Left lung (tissue), 10 donors: ENCODE measurements around the gene ZC3H7B. TPM values are rescaled to one million over a fixed set of nuclear protein-coding genes. Genes with fewer than 3 reads are reported as not detected.
A peak's percentile ranks its signal among the peaks of the same experiment; 100 is the strongest.
"Not testable (repeated sequence)": the region's sequence is repeated elsewhere in the genome, so short reads cannot be mapped to it uniquely, and the experiment has no call there.

ENCODE experiments used
- ATAC-seq: fragments of 200-7000 bp; cut with Tn5 transposase; one replicate; pipeline ENCODE4 v1.9.1; 2020; ENCODE audit warnings: moderate library complexity
- DNase-seq, 4 donors: peaks; one replicate each; pipeline ENCODE4 v3.0.0-alpha.2; 2013 to 2020
- H3K27ac ChIP-seq, 2 donors: fragments of 200-600 bp; sonication (generic) in 1 of 2; one replicate each; pipeline versions ENCODE4 v1.5.0 to v1.8.0; 2020 to 2021
- H3K27me3 ChIP-seq, 2 donors: fragments of 200-600 bp; sonication (generic) in 1 of 2; one replicate each; pipeline versions ENCODE4 v1.5.0 to v1.8.0; 2020 to 2021
- H3K36me3 ChIP-seq, 2 donors: fragments of 200-600 bp; sonication (generic) in 1 of 2; one replicate each; pipeline versions ENCODE4 v1.5.0 to v1.8.0; 2020 to 2021
- H3K4me1 ChIP-seq, 2 donors: fragments of 200-600 bp; one replicate each; pipeline ENCODE4 v1.8.0; 2021
- H3K4me3 ChIP-seq, 2 donors: fragments of 200-600 bp; sonication (generic) in 1 of 2; one replicate each; pipeline versions ENCODE4 v1.5.0 to v1.8.0; 2020 to 2021; ENCODE audit warnings: mild to moderate bottlenecking in 1 of 2
- H3K9me3 ChIP-seq, 2 donors: fragments of 200-600 bp; sonication (generic) in 1 of 2; one replicate each; pipeline versions ENCODE4 v1.5.0 to v1.8.0; 2020 to 2021
- intact Hi-C, 2 donors: fragments of 100-400 bp; cut with DNase I; formaldehyde crosslinking; loops; one replicate each; pipeline versions ENCODE4 v1.11.2 to v1.14.2; 2022
- polyA plus RNA-seq, 6 donors: library from polyadenylated mRNA; unstranded; fragments of 120-200 nt; gene quantifications; one replicate each; pipeline ENCODE4 v1.2.1, GENCODE V29; 2013; ENCODE audit not compliant: insufficient read length in 6 of 6
- total RNA-seq, 2 donors: library from RNA; stranded (reverse); fragmentation: NEBNext Ultra II Directional; extraction: Animal tissue kit (Norgen Biotek cat#: 25700); gene quantifications; one replicate each; pipeline ENCODE4 v1.2.1, GENCODE V29; 2021
- TF ChIP-seq, protein P1 (sequence below), 2 donors: fragments of 200-600 bp; sonication (generic) in 1 of 2; IDR thresholded peaks; one replicate each; pipeline versions ENCODE4 v1.5.0 to v1.8.0; 2021; ENCODE audit warnings: antibody characterized with exemption in 2 of 2
- donor health status: DM: no; HTN: yes; CAD: no.
- donor health status: DM: no; HTN: no; CAD: no.

Gene ZC3H7B
- total and polyA plus RNA-seq, 8 donors: 50.4 to 84.1 (median 69.1) TPM

- no peak overlapping the region for H3K4me3 ChIP-seq
- H3K9me3 ChIP-seq: no peaks in the 10 kb centered on the region
- H3K27ac ChIP-seq: no peak overlapping the region
- peaks cover 7 to 11% of the 10 kb centered on the region in 2 donors for H3K4me1 ChIP-seq
- TF ChIP-seq, protein P1, sequence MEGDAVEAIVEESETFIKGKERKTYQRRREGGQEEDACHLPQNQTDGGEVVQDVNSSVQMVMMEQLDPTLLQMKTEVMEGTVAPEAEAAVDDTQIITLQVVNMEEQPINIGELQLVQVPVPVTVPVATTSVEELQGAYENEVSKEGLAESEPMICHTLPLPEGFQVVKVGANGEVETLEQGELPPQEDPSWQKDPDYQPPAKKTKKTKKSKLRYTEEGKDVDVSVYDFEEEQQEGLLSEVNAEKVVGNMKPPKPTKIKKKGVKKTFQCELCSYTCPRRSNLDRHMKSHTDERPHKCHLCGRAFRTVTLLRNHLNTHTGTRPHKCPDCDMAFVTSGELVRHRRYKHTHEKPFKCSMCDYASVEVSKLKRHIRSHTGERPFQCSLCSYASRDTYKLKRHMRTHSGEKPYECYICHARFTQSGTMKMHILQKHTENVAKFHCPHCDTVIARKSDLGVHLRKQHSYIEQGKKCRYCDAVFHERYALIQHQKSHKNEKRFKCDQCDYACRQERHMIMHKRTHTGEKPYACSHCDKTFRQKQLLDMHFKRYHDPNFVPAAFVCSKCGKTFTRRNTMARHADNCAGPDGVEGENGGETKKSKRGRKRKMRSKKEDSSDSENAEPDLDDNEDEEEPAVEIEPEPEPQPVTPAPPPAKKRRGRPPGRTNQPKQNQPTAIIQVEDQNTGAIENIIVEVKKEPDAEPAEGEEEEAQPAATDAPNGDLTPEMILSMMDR (IDR thresholded peaks at IDR 0.05): no peak
- ATAC-seq: no peak
- H3K27me3 ChIP-seq: no peaks in the 10 kb centered on the region
- H3K36me3 ChIP-seq: peaks cover 0 to 47% of the 10 kb centered on the region in 2 donors
- intact Hi-C loops: no loop called here
- no peak for DNase-seq
Measured at GRCh38 chr22:41397143-41397811, 96.0 kb downstream of the ZC3H7B start.

DNA sequence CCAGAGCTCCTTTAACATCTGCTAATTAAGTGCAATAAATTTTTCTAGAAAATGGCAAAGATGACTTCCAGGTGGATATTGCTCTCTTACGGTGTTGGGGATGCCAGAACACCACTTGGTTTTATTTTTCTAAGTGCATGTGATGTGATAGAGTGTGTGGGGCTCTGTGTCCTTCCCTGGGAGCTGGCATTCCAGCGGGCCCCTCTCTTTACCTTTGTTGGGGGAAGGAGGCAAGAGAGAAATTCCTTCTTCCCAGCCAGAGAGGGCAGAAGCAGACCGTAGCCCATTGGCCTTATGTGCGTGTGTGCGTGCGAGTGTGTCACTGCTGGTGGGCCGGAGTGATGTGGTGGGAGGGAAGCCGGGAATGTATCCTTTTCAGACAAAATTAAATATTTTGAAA lies 97.6 kb downstream of the ZC3H7B start:
- Histone ChIP-seq H3K9me3 (no peaks in the 10 kb centered on the region), H3K36me3 (peaks cover 0 to 47% of the 10 kb centered on the region in 2 donors), H3K27me3 (no peaks in the 10 kb centered on the region), H3K27ac (no peak overlapping the region), H3K4me3 (no peak overlapping the region), H3K4me1 (peaks cover 12 to 18% of the 10 kb centered on the region in 2 donors)
- no peak for DNase-seq
- ATAC-seq: no peak
- TF ChIP-seq, protein P1 (IDR thresholded peaks at IDR 0.05): no peak
- intact Hi-C loops: no loop called here

DNA sequence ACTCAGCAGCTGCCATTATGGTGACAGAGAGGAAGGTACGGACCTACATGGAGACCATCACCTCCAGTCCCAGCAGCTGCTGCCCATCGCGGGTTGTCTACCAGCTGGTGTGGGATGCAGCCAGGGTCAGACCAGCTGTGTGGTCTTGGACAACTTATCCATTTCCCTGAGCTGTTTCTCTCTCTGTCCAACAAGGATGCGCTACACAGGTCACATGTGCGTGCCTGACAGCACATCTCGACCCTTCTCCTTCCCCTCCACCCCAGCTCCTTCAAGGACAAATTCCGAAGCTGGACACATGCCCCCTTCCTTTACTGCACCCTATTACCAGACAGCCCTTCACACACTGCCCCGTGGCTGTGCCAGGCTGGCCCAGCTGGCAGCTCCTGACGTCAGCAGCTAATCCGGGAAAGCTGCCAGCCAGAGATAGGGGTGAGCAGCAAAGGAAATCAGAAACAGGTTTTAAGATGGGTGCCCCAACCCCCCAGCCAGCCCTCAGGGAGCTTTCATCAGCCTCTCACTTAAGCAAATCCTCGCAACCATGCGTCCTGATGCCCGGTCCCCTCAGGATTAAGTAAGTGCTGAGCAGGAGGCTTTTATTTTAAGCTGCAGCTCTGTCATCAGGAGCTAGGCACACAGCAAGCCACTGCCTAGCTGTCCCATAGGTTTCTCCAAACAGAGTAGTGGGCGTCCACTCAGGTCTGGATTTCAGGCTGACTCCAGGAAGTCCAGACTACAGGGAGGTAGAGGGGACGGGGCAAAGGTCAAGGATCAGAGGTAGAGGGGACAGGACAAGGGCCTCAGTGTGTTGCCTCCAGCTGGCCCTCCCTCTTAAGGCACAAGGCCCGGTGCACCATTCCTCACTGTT lies 100.7 kb downstream of the ZC3H7B start:
- peaks cover 0 to 16% of the 10 kb centered on the region in 2 donors for H3K36me3 ChIP-seq
- H3K27me3 ChIP-seq: no peaks in the 10 kb centered on the region
- DNase-seq: peak in 3 of 4 donors; percentile 69 to 82 (median 78)
- no peak overlapping the region for H3K4me3 ChIP-seq
- peak; percentile 66 for ATAC-seq
- intact Hi-C loops: loop anchor here (5.0 to 10.0 kb wide), 2 partner anchors 115 to 123 kb away; no protein-coding TSS in a partner anchor
- TF ChIP-seq, protein P1 (IDR thresholded peaks at IDR 0.05): no peak
- H3K4me1 ChIP-seq: peaks cover 9 to 22% of the 10 kb centered on the region in 2 donors
- no peak overlapping the region for H3K27ac ChIP-seq
- no peaks in the 10 kb centered on the region for H3K9me3 ChIP-seq

DNA sequence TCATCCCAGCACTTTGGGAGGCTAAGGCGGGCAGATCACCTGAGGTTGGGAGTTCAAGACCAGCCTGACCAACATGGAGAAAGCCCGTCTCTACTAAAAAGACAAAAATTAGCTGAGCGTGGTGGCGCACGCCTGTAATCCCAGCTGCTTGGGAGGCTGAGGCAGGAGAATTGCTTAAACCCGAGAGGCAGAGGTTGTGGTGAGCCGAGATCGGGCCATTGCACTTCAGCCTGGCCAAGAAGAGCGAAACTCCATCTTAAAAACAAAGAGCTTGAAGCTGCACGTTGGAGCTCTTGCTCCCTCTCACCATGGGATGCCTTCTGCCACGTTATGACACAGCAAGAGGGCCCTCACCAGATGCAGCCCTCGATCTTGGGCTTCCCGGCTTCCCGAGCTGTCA lies 101.5 kb downstream of the ZC3H7B start:
- not testable (repeated sequence) for H3K9me3 ChIP-seq, H3K4me3 ChIP-seq, DNase-seq, H3K36me3 ChIP-seq, H3K27ac ChIP-seq, ATAC-seq, H3K27me3 ChIP-seq
- H3K4me1 ChIP-seq: peaks cover 9 to 22% of the 10 kb centered on the region in 2 donors
- intact Hi-C loops: loop anchor here (5.0 to 10.0 kb wide), 2 partner anchors 114 to 122 kb away; no protein-coding TSS in a partner anchor

GRCh38 chr22:41403532-41404318 lies 102.4 kb downstream of the ZC3H7B start:
- no peaks in the 10 kb centered on the region for H3K9me3 ChIP-seq
- peak; percentile 73 to 93 (median 88) for DNase-seq
- peaks cover 0 to under 1% of the 10 kb centered on the region in 2 donors for H3K36me3 ChIP-seq
- no peaks in the 10 kb centered on the region for H3K27me3 ChIP-seq
- peaks cover 9 to 22% of the 10 kb centered on the region in 2 donors for H3K4me1 ChIP-seq
- H3K4me3 ChIP-seq: no peak overlapping the region
- intact Hi-C loops: loop anchor here (5.0 to 10.0 kb wide), 2 partner anchors 114 to 121 kb away; no protein-coding TSS in a partner anchor
- TF ChIP-seq, protein P1 (IDR thresholded peaks at IDR 0.05): peak; percentile 95
- peak; percentile 96 for ATAC-seq
- no peak overlapping the region for H3K27ac ChIP-seq
